Neural progenitor cell (in vitro differentiated cells): ENCODE measurements around the gene PRKCA.

Experiments used
- EZH2 ChIP-seq: fragments of 200-600 bp; sonication (generic); IDR thresholded peaks from 2 replicates; pipeline ENCODE4 v1.6.1; 2017; ENCODE audit warnings: antibody characterized with exemption, mild to moderate bottlenecking, moderate library complexity
- EZH2phosphoT487 ChIP-seq: fragments of 200-600 bp; sonication (generic); IDR thresholded peaks from 2 replicates; pipeline ENCODE4 v1.6.1; 2017; ENCODE audit warnings: antibody characterized with exemption
- TF ChIP-seq, protein P1 (sequence below): fragments of 200-600 bp; sonication (generic); IDR thresholded peaks from 2 replicates; pipeline ENCODE4 v1.5.1; 2017; ENCODE audit warnings: antibody characterized with exemption, mild to moderate bottlenecking

DNA sequence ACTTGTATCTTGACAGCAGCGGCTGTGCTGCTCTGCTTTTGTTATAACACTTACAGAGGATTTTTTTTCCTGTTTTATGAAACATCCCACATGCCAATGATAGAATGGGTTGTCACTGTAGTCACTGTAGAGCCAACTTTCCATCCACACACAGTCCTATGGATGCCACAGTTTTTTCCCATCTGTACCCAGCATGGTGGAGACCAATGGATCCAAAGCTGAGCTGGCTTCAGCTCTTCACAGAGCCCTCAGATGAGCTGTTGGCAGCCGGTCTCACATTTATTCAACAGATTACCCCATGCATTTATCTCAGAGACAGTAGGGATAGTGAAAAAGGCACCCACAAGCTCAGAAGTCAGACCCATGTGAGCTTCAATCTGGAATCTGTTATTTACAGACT lies 441.1 kb downstream of the PRKCA start:
- TF ChIP-seq EZH2 (no peak), EZH2phosphoT487 (no peak)
- TF ChIP-seq, protein P1, sequence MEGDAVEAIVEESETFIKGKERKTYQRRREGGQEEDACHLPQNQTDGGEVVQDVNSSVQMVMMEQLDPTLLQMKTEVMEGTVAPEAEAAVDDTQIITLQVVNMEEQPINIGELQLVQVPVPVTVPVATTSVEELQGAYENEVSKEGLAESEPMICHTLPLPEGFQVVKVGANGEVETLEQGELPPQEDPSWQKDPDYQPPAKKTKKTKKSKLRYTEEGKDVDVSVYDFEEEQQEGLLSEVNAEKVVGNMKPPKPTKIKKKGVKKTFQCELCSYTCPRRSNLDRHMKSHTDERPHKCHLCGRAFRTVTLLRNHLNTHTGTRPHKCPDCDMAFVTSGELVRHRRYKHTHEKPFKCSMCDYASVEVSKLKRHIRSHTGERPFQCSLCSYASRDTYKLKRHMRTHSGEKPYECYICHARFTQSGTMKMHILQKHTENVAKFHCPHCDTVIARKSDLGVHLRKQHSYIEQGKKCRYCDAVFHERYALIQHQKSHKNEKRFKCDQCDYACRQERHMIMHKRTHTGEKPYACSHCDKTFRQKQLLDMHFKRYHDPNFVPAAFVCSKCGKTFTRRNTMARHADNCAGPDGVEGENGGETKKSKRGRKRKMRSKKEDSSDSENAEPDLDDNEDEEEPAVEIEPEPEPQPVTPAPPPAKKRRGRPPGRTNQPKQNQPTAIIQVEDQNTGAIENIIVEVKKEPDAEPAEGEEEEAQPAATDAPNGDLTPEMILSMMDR: no peak
